Fibroblast of lung (primary cell): ENCODE measurements around the gene PLVAP. TPM values are rescaled to one million over a fixed set of nuclear protein-coding genes. Genes with fewer than 3 reads are reported as not detected.

Experiments
- DNase-seq, 2 donors: peaks; one replicate each; pipeline versions ENCODE4 v3.0.0 to v3.0.0-alpha.2; 2010; ENCODE audit warnings: low read depth in 2 of 2
- H2AFZ ChIP-seq: 2 replicates; pipeline ENCODE4 v1.5.1; 2012; ENCODE audit warnings: low read length, control low read depth, inconsistent platforms
- H3K27ac ChIP-seq: 2 replicates; pipeline ENCODE4 v1.5.1; 2011; ENCODE audit warnings: low read length, control low read depth; ENCODE audit not compliant: insufficient read depth
- H3K27me3 ChIP-seq: 2 replicates; pipeline ENCODE4 v1.5.1; 2011; ENCODE audit warnings: mild to moderate bottlenecking, low read length; ENCODE audit not compliant: control insufficient read depth, insufficient read depth
- H3K36me3 ChIP-seq: 2 replicates; pipeline ENCODE4 v1.5.1; 2011; ENCODE audit warnings: low read length; ENCODE audit not compliant: control insufficient read depth, insufficient read depth
- H3K4me1 ChIP-seq: 2 replicates; pipeline ENCODE4 v1.5.1; 2011; ENCODE audit warnings: low read length; ENCODE audit not compliant: control insufficient read depth, insufficient read depth; ENCODE audit errors: extremely low read depth
- H3K4me2 ChIP-seq: 2 replicates; pipeline ENCODE4 v1.5.1; 2011; ENCODE audit warnings: low read length, control low read depth; ENCODE audit not compliant: insufficient read depth; ENCODE audit errors: extremely low read depth
- H3K4me3 ChIP-seq, 4 experiments: fragments of 200-600 bp in 1 of 4; sonication (generic) in 1 of 4; replicated peaks in 1 of 4; 2 replicates each; pipeline ENCODE4 v1.5.1; 2011 to 2016; ENCODE audit warnings: low read length in 4 of 4, low read depth in 3 of 4, mild to moderate bottlenecking in 3 of 4, control low read depth in 2 of 4, inconsistent platforms in 1 of 4, mixed read lengths in 1 of 4; ENCODE audit not compliant: insufficient read depth in 1 of 4; ENCODE audit errors: control extremely low read depth in 1 of 4
- H3K79me2 ChIP-seq: 2 replicates; pipeline ENCODE4 v1.5.1; 2012; ENCODE audit warnings: mild to moderate bottlenecking, low read length, inconsistent platforms; ENCODE audit not compliant: control insufficient read depth, insufficient read depth
- H3K9ac ChIP-seq: 2 replicates; pipeline ENCODE4 v1.5.1; 2011; ENCODE audit warnings: mild to moderate bottlenecking, low read length, control low read depth; ENCODE audit not compliant: insufficient read depth
- H3K9me3 ChIP-seq: 2 replicates; pipeline ENCODE4 v1.5.1; 2012; ENCODE audit warnings: low read depth, low read length; ENCODE audit not compliant: control insufficient read depth, insufficient read depth
- H4K20me1 ChIP-seq: 2 replicates; pipeline ENCODE4 v1.5.1; 2011; ENCODE audit warnings: low read length; ENCODE audit not compliant: control insufficient read depth, insufficient read depth; ENCODE audit errors: extremely low read depth
- EZH2 ChIP-seq: IDR thresholded peaks from 2 replicates; pipeline ENCODE4 v1.5.1; 2012; ENCODE audit warnings: low read length, control low read depth, mild to moderate bottlenecking; ENCODE audit errors: missing control alignments
- polyA plus RNA-seq, 2 donors: library from polyadenylated mRNA; depleted of rRNA in 1 of 2; stranded (reverse) in 1 of 2; unstranded in 1 of 2; fragments of >200 nt; gene quantifications; 2 replicates each; pipeline ENCODE4 v1.2.1, GENCODE V29; 2011 to 2012; ENCODE audit warnings: missing spikeins in 1 of 2
- total RNA-seq: library from RNA; depleted of rRNA; stranded (reverse); fragments of >200 nt; gene quantifications from 2 replicates; pipeline ENCODE4 v1.2.1, GENCODE V29; 2014
- TF ChIP-seq, protein P1 (sequence below), 2 donors: IDR thresholded peaks in 1 of 2; conservative IDR thresholded peaks in 1 of 2; 1 replicate in 1 of 2; 2 replicates in 1 of 2; pipeline ENCODE4 v1.5.1; 2011 to 2012; ENCODE audit warnings: low read length in 2 of 2, control low read depth in 1 of 2, inconsistent platforms in 1 of 2, low read depth in 1 of 2, mild to moderate bottlenecking in 1 of 2

The PLVAP gene
- total and polyA plus RNA-seq, 2 donors (not counting 1 experiment from before 2014, with no cell fraction given): not detected

DNA sequence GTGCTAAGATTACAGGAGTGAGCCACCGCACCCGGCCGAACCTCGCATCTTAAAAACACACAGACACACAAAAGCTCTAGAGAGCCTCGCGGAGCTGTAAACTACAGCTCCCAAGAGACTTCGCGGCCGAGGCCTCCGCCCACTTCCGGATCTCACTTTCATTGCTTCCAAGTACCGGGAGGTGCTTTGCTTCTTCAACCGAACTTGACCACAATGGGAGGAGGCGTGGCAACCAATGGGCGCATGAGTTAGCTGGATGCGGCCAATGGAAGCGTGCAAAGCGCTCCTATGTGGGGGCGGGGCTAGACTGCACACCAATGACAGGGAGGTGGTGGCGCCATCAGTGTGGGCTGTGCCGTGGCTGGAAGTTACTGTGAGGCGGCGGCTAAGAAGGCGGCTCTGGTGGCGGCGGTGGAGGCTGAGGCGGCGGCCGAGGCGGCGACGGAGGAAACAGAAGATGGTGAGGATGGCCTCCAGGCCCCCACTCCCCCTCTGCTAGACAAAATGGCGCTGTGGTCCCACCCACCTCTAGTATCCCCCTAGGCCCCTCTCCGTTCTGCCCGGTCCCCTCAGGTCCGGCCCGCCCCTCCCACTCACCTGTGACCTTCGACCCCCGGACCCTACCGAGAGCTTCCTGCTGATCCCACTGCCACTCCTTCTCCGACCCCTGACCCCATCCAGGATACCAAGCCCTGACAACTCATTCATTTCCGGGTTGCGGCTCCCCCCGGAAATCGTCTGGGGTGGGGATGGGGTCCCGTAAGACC is 67.8 kb downstream of the PLVAP start, which contains the start of gene DDA1:
TSS of gene DDA1 (plus strand) at position 366 of the 767 bp plus-strand sequence. CDS start at position 458, 92 bp downstream.
- Histone ChIP-seq H3K79me2 (peaks cover 38% of the 10 kb centered on the region), H2AFZ (no peak within 1 kb of the TSS), H3K27ac (peak within 1 kb of the TSS; percentile 76), H3K4me1 (peaks cover 7% of the 10 kb centered on the region), H3K9ac (peak within 1 kb of the TSS; percentile 78), H3K4me3 (peak within 1 kb of the TSS; percentile 85 to 98 (median 92)), H3K4me2 (peak within 1 kb of the TSS; percentile 92), H3K9me3 (no peaks in the 10 kb centered on the region), H3K36me3 (peaks cover 8% of the 10 kb centered on the region), H3K27me3 (no peaks in the 10 kb centered on the region), H4K20me1 (no peaks in the 10 kb centered on the region)
- no peak for TF ChIP-seq EZH2
- TF ChIP-seq, protein P1, sequence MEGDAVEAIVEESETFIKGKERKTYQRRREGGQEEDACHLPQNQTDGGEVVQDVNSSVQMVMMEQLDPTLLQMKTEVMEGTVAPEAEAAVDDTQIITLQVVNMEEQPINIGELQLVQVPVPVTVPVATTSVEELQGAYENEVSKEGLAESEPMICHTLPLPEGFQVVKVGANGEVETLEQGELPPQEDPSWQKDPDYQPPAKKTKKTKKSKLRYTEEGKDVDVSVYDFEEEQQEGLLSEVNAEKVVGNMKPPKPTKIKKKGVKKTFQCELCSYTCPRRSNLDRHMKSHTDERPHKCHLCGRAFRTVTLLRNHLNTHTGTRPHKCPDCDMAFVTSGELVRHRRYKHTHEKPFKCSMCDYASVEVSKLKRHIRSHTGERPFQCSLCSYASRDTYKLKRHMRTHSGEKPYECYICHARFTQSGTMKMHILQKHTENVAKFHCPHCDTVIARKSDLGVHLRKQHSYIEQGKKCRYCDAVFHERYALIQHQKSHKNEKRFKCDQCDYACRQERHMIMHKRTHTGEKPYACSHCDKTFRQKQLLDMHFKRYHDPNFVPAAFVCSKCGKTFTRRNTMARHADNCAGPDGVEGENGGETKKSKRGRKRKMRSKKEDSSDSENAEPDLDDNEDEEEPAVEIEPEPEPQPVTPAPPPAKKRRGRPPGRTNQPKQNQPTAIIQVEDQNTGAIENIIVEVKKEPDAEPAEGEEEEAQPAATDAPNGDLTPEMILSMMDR (conservative IDR thresholded peaks at IDR 0.05 in 1 of 2, IDR thresholded peaks at IDR 0.05 in 1 of 2; ENCODE audit: low read depth in 1 of 2, low read length in 2 of 2): no peak
- DNase-seq: peak; percentile 100

DNA sequence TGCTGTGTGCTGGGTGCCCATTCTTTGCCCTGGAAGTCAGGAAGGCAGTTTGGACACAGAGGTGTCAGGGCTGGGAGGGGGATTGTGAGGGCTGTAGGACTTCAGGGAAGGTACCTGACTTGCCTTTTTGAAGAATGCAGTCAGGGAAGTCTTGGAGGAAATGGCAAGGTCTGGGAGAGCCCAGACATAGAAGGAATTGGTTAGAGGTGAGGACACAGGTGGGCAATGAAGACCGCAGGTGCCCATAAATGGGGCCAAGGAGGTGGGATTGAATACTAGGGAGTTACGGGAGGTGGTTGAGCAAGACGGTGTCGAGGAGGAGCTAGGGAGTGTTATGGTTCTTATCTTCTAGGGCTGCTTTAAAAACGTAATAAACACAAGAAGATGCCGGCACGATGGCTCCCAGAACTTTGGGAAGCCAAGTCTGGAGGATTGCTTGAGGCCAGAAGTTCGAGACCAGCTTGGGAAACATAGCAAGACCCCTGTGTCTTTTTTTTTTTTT is 69.2 kb downstream of the PLVAP start:
- Histone ChIP-seq H3K4me1 (peaks cover 12% of the 10 kb centered on the region), H3K9ac (no peak overlapping the region), H3K27me3 (no peaks in the 10 kb centered on the region), H4K20me1 (no peaks in the 10 kb centered on the region), H3K27ac (no peak overlapping the region), H2AFZ (no peak overlapping the region), H3K79me2 (peaks cover 35% of the 10 kb centered on the region), H3K4me2 (no peak overlapping the region), H3K36me3 (peaks cover 4% of the 10 kb centered on the region), H3K4me3 (no peak overlapping the region), H3K9me3 (no peaks in the 10 kb centered on the region)
- no peak for DNase-seq
- TF ChIP-seq, protein P1 (conservative IDR thresholded peaks at IDR 0.05 in 1 of 2, IDR thresholded peaks at IDR 0.05 in 1 of 2; ENCODE audit: low read depth in 1 of 2, low read length in 2 of 2): no peak
- no peak for TF ChIP-seq EZH2

DNA sequence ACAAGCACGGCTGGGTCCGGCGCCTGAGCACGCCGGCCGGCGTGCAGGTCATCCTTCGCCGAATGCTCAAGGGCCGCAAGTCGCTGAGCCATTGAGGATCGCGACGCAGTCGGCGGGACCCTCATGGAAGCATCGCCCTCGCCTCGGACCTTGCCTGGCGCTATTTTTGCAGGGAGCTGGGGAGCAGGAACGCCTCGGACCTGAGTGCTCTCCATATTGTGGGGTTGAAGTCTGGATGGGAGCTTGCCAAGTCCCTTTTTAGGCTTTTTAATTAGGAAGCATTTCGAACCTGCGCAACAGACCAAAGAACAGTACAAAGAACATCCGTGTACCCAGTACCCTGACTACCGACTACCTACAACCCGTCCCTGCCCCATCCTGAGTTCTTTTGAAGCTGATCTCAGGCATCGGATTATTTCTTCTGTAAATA is 70.8 kb downstream of the PLVAP start:
- H3K27ac ChIP-seq: peak overlapping the region; percentile 62
- peaks cover 10% of the 10 kb centered on the region for H3K4me1 ChIP-seq
- no peaks in the 10 kb centered on the region for H3K27me3 ChIP-seq
- peak overlapping the region; percentile 97 for H3K4me2 ChIP-seq
- peaks cover 19% of the 10 kb centered on the region for H3K79me2 ChIP-seq
- no peak for DNase-seq
- H3K9me3 ChIP-seq: no peaks in the 10 kb centered on the region
- no peaks in the 10 kb centered on the region for H3K36me3 ChIP-seq
- H4K20me1 ChIP-seq: no peaks in the 10 kb centered on the region
- peak overlapping the region; percentile 67 for H2AFZ ChIP-seq
- TF ChIP-seq, protein P1 (conservative IDR thresholded peaks at IDR 0.05 in 1 of 2, IDR thresholded peaks at IDR 0.05 in 1 of 2; ENCODE audit: low read depth in 1 of 2, low read length in 2 of 2): no peak
- no peak for TF ChIP-seq EZH2
- peak overlapping the region; percentile 81 for H3K9ac ChIP-seq
- H3K4me3 ChIP-seq: peak overlapping the region; percentile 83 to 90 (median 84)
